Measurements from ENCODE around the gene RGS3. TPM values are rescaled to one million over a fixed set of nuclear protein-coding genes. Genes with fewer than 3 reads are reported as not detected.

RGS3 gene
- total and polyA plus RNA-seq, 2 of the 13 experiments (the other 11 are each of a cell fraction or from before 2014, with no cell fraction given), result 17.1 to 28.8 TPM

- TF ChIP-seq, protein P1, sequence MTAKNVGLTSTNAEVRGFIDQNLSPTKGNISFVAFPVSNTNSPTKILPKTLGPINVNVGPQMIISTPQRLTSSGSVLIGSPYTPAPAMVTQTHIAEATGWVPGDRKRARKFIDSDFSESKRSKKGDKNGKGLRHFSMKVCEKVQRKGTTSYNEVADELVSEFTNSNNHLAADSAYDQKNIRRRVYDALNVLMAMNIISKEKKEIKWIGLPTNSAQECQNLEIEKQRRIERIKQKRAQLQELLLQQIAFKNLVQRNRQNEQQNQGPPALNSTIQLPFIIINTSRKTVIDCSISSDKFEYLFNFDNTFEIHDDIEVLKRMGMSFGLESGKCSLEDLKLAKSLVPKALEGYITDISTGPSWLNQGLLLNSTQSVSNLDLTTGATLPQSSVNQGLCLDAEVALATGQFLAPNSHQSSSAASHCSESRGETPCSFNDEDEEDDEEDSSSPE (CRISPR knock-in tag; IDR thresholded peaks at IDR 0.05), result no peak
- TF ChIP-seq FOXO4 (CRISPR knock-in tag; conservative IDR thresholded peaks at IDR 0.05) (no peak), KLF9 (CRISPR knock-in tag; IDR thresholded peaks at IDR 0.05; ENCODE audit: low read depth) (no peak), MEIS1 (CRISPR knock-in tag; IDR thresholded peaks at IDR 0.05; ENCODE audit: borderline replicate concordance) (no peak), YEATS2 (CRISPR knock-in tag; IDR thresholded peaks at IDR 0.05; ENCODE audit: borderline replicate concordance) (0 out of 2 replicates have a peak, but pooled peaks have one; percentile 20), ZNF496 (CRISPR knock-in tag; IDR thresholded peaks at IDR 0.05; ENCODE audit: insufficient replicate concordance) (no peak), RBM22 (optimal IDR thresholded peaks at IDR 0.05; ENCODE audit: low read length) (no peak), ZNF260 (CRISPR knock-in tag; IDR thresholded peaks at IDR 0.05; ENCODE audit: borderline replicate concordance, low read depth) (no peak), ZMYM4 (CRISPR knock-in tag; IDR thresholded peaks at IDR 0.05) (peak; percentile 70), DBP (CRISPR knock-in tag; IDR thresholded peaks at IDR 0.05; ENCODE audit: not compliant biosample characterization) (no peak), SIX4 (CRISPR knock-in tag; IDR thresholded peaks at IDR 0.05) (no peak), ZNF44 (CRISPR knock-in tag; IDR thresholded peaks at IDR 0.05) (0 out of 2 replicates have a peak, but pooled peaks have one; percentile 53), ZNF383 (CRISPR knock-in tag; IDR thresholded peaks at IDR 0.05; ENCODE audit: borderline replicate concordance) (no peak), ZBTB33 (CRISPR knock-in tag; IDR thresholded peaks at IDR 0.05) (no peak; the same call in 1 of the 2 replicates), HNRNPUL1 (IDR thresholded peaks at IDR 0.05; ENCODE audit: low read depth, low read length) (no peak), RXRA (CRISPR knock-in tag; IDR thresholded peaks at IDR 0.05) (peak; percentile 90), KAT2B (IDR thresholded peaks at IDR 0.05; ENCODE audit: borderline replicate concordance, low read depth, low read length) (no peak)
- TF ChIP-seq, protein P2, sequence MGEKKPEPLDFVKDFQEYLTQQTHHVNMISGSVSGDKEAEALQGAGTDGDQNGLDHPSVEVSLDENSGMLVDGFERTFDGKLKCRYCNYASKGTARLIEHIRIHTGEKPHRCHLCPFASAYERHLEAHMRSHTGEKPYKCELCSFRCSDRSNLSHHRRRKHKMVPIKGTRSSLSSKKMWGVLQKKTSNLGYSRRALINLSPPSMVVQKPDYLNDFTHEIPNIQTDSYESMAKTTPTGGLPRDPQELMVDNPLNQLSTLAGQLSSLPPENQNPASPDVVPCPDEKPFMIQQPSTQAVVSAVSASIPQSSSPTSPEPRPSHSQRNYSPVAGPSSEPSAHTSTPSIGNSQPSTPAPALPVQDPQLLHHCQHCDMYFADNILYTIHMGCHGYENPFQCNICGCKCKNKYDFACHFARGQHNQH (CRISPR knock-in tag; IDR thresholded peaks at IDR 0.05), result peak; percentile 42; the same call in 1 of the 2 replicates
- TF ChIP-seq, protein P3, sequence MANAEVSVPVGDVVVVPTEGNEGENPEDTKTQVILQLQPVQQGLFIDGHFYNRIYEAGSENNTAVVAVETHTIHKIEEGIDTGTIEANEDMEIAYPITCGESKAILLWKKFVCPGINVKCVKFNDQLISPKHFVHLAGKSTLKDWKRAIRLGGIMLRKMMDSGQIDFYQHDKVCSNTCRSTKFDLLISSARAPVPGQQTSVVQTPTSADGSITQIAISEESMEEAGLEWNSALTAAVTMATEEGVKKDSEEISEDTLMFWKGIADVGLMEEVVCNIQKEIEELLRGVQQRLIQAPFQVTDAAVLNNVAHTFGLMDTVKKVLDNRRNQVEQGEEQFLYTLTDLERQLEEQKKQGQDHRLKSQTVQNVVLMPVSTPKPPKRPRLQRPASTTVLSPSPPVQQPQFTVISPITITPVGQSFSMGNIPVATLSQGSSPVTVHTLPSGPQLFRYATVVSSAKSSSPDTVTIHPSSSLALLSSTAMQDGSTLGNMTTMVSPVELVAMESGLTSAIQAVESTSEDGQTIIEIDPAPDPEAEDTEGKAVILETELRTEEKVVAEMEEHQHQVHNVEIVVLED (CRISPR knock-in tag; IDR thresholded peaks at IDR 0.05; ENCODE audit: borderline replicate concordance), result no peak
Observed at GRCh38 chr9:113558632-113559502, 95.3 kb downstream of the RGS3 start (continued).
